Neural progenitor cell (in vitro differentiated cells): Measurements from ENCODE around the gene UBE2F. TPM values are rescaled to one million over a fixed set of nuclear protein-coding genes. Genes with fewer than 3 reads are reported as not detected.

Source experiments
- DNase-seq: peaks from one replicate; pipeline ENCODE4 v3.0.0-alpha.2; 2016; ENCODE audit warnings: low spot score
- H2AFZ ChIP-seq: fragments of 200-600 bp; sonication (generic); replicated peaks from 2 replicates; pipeline ENCODE4 v1.6.1; 2016; ENCODE audit warnings: antibody characterized with exemption
- H3F3A ChIP-seq: fragments of 200-600 bp; sonication (generic); 2 replicates; pipeline ENCODE4 v1.6.1; 2016; ENCODE audit warnings: antibody characterized with exemption, low read depth
- H3K27ac ChIP-seq: fragments of 200-600 bp; sonication (generic); 2 replicates; pipeline ENCODE4 v1.5.1; 2016; ENCODE audit warnings: mild to moderate bottlenecking
- H3K27me3 ChIP-seq: fragments of 200-600 bp; sonication (generic); 2 replicates; pipeline ENCODE4 v1.6.1; 2016; ENCODE audit warnings: mild to moderate bottlenecking, moderate library complexity
- H3K36me3 ChIP-seq: fragments of 200-600 bp; sonication (generic); 2 replicates; pipeline ENCODE4 v1.5.1; 2016
- H3K4me1 ChIP-seq: fragments of 200-600 bp; sonication (generic); 2 replicates; pipeline ENCODE4 v1.6.1; 2016; ENCODE audit warnings: mixed run types
- H3K4me2 ChIP-seq: fragments of 200-600 bp; sonication (generic); 2 replicates; pipeline ENCODE4 v1.6.1; 2016
- H3K4me3 ChIP-seq: fragments of 200-600 bp; sonication (generic); 2 replicates; pipeline ENCODE4 v1.5.1; 2016
- H3K79me2 ChIP-seq: fragments of 200-600 bp; sonication (generic); 2 replicates; pipeline ENCODE4 v1.6.1; 2016; ENCODE audit warnings: low read depth
- H3K9ac ChIP-seq: fragments of 200-600 bp; sonication (generic); 2 replicates; pipeline ENCODE4 v1.6.1; 2016
- H3K9me3 ChIP-seq: fragments of 200-600 bp; sonication (generic); 2 replicates; pipeline ENCODE4 v1.5.1; 2016; ENCODE audit warnings: low read depth
- H4K20me1 ChIP-seq: fragments of 200-600 bp; sonication (generic); 2 replicates; pipeline ENCODE4 v1.6.1; 2016; ENCODE audit warnings: low read depth
- H3K27ac Mint-ChIP-seq: 3 replicates; pipeline ENCODE4 v1.8.0; 2021; ENCODE audit warnings: mixed read lengths
- H3K27me3 Mint-ChIP-seq: 2 replicates; pipeline ENCODE4 v1.8.0; 2022; ENCODE audit warnings: low read depth, mild to moderate bottlenecking, inconsistent platforms, moderate library complexity, mixed read lengths; ENCODE audit not compliant: insufficient read depth
- H3K36me3 Mint-ChIP-seq: 3 replicates; pipeline ENCODE4 v1.8.0; 2021; ENCODE audit warnings: mixed read lengths
- H3K4me1 Mint-ChIP-seq: 3 replicates; pipeline ENCODE4 v1.8.0; 2021; ENCODE audit warnings: mixed read lengths
- H3K4me3 Mint-ChIP-seq: 3 replicates; pipeline ENCODE4 v1.8.0; 2021; ENCODE audit warnings: mild to moderate bottlenecking, moderate library complexity, mixed read lengths
- H3K9me3 Mint-ChIP-seq: 3 replicates; pipeline ENCODE4 v1.8.0; 2020; ENCODE audit warnings: mixed read lengths
- EZH2 ChIP-seq: fragments of 200-600 bp; sonication (generic); IDR thresholded peaks from 2 replicates; pipeline ENCODE4 v1.6.1; 2017; ENCODE audit warnings: antibody characterized with exemption, mild to moderate bottlenecking, moderate library complexity
- EZH2phosphoT487 ChIP-seq: fragments of 200-600 bp; sonication (generic); IDR thresholded peaks from 2 replicates; pipeline ENCODE4 v1.6.1; 2017; ENCODE audit warnings: antibody characterized with exemption
- total RNA-seq: library from RNA; depleted of rRNA; stranded (reverse); fragments of >200 nt; gene quantifications from 2 replicates; pipeline ENCODE4 v1.2.3, GENCODE V29; 2015; ENCODE audit warnings: low replicate concordance
- TF ChIP-seq, protein P1 (sequence below): fragments of 200-600 bp; sonication (generic); IDR thresholded peaks from 2 replicates; pipeline ENCODE4 v1.5.1; 2017; ENCODE audit warnings: antibody characterized with exemption, mild to moderate bottlenecking

UBE2F gene
- total RNA-seq, 1 donor from 2014 or later: 77.4 TPM

DNA sequence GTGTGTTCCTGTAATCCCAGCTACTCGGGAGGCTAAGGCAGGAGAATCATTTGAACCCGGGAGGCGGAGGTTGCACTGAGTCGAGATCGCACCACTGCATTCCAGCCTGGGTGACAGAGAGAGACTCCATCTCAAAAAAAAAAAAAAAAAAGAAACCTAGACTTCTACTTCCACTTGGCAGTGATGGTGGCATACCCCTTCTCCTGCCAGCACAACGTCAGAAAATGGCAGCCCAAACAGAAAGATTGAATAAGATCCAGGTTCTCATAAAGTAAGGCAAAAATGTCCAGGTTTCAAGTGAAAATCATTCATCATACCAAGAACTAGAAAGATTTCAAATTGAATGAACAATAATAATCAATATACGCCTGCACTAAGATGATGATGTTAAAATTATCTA, 117.9 kb downstream of the UBE2F start:
- Histone ChIP-seq H3K9me3 (no peaks in the 10 kb centered on the region), H3K36me3 (no peaks in the 10 kb centered on the region), H3K4me3 (no peak overlapping the region), H3K4me2 (no peak overlapping the region), H4K20me1 (no peaks in the 10 kb centered on the region), H3K27me3 (no peaks in the 10 kb centered on the region), H2AFZ (no peak overlapping the region), H3K9ac (no peak overlapping the region), H3K4me1 (no peaks in the 10 kb centered on the region), H3K27ac (no peak overlapping the region), H3F3A (no peaks in the 10 kb centered on the region), H3K79me2 (no peaks in the 10 kb centered on the region)
- H3K9me3 Mint-ChIP-seq: peaks cover 3% of the 10 kb centered on the region
- no peaks in the 10 kb centered on the region for H3K4me1 Mint-ChIP-seq
- H3K27me3 Mint-ChIP-seq: peaks cover 5% of the 10 kb centered on the region
- no peak overlapping the region for H3K27ac Mint-ChIP-seq
- no peak for TF ChIP-seq EZH2
- TF ChIP-seq, protein P1, sequence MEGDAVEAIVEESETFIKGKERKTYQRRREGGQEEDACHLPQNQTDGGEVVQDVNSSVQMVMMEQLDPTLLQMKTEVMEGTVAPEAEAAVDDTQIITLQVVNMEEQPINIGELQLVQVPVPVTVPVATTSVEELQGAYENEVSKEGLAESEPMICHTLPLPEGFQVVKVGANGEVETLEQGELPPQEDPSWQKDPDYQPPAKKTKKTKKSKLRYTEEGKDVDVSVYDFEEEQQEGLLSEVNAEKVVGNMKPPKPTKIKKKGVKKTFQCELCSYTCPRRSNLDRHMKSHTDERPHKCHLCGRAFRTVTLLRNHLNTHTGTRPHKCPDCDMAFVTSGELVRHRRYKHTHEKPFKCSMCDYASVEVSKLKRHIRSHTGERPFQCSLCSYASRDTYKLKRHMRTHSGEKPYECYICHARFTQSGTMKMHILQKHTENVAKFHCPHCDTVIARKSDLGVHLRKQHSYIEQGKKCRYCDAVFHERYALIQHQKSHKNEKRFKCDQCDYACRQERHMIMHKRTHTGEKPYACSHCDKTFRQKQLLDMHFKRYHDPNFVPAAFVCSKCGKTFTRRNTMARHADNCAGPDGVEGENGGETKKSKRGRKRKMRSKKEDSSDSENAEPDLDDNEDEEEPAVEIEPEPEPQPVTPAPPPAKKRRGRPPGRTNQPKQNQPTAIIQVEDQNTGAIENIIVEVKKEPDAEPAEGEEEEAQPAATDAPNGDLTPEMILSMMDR: no peak
- TF ChIP-seq EZH2phosphoT487: no peak
- H3K4me3 Mint-ChIP-seq: no peak overlapping the region
- DNase-seq: no peak
- H3K36me3 Mint-ChIP-seq: peaks cover 38% of the 10 kb centered on the region

DNA sequence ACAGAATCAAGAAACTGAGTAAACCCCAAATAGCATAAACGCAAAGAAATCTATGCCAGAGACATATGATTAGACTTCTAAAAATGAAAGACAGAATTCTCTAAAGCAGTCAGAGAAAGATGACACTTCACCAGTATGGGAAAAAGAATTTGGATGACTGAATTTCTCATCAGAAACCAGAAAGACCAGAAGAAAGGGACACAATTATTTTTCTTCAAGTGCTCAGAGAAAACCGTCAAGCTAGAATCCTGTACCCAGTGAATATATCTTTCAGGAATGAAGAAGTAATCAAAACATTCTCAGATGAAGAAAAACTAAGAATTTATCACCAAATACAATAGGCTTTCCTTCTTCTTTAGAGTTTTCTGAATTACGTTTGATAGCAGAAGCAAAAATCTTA, 119.1 kb downstream of the UBE2F start:
- no peak for DNase-seq
- Histone ChIP-seq H4K20me1 (no peaks in the 10 kb centered on the region), H3F3A (no peaks in the 10 kb centered on the region), H3K4me2 (no peak overlapping the region), H2AFZ (no peak overlapping the region), H3K27ac (no peak overlapping the region), H3K27me3 (no peaks in the 10 kb centered on the region), H3K4me1 (no peaks in the 10 kb centered on the region), H3K9ac (no peak overlapping the region), H3K36me3 (no peaks in the 10 kb centered on the region), H3K4me3 (no peak overlapping the region), H3K9me3 (no peaks in the 10 kb centered on the region), H3K79me2 (no peaks in the 10 kb centered on the region)
- Mint-ChIP-seq H3K27me3 (peaks cover under 1% of the 10 kb centered on the region), H3K9me3 (no peaks in the 10 kb centered on the region), H3K36me3 (peaks cover 28% of the 10 kb centered on the region), H3K27ac (no peak overlapping the region), H3K4me3 (no peak overlapping the region), H3K4me1 (no peaks in the 10 kb centered on the region)
- TF ChIP-seq EZH2phosphoT487 (no peak), EZH2 (no peak)

DNA sequence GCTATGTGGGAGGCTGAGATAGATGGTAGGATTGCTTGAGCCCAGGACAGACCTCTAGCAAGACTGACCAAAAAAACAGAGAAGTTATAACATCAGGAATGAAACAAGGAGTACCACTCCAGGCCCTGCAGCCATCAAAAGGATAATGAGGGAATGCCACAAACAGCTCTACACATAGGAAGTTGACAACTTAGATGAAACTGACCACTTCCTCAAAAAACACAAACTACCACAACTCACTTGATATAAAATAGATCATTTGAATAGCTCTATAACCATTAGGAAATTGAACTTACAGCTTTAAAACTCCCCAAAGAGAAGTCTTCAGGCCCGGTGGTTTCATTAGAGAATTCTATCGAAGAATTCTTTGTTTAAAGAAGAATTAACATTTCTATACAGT, 120.4 kb downstream of the UBE2F start:
- H3K4me3 ChIP-seq: no peak overlapping the region
- Mint-ChIP-seq H3K27me3 (no peaks in the 10 kb centered on the region), H3K27ac (no peak overlapping the region), H3K36me3 (peaks cover 18% of the 10 kb centered on the region), H3K4me1 (no peaks in the 10 kb centered on the region), H3K4me3 (no peak overlapping the region), H3K9me3 (no peaks in the 10 kb centered on the region)
- no peaks in the 10 kb centered on the region for H3K36me3 ChIP-seq
- H2AFZ ChIP-seq: no peak overlapping the region
- H4K20me1 ChIP-seq: no peaks in the 10 kb centered on the region
- H3K27me3 ChIP-seq: no peaks in the 10 kb centered on the region
- no peaks in the 10 kb centered on the region for H3K4me1 ChIP-seq
- TF ChIP-seq, protein P1: no peak
- no peak for TF ChIP-seq EZH2phosphoT487
- TF ChIP-seq EZH2: no peak
- H3K79me2 ChIP-seq: no peaks in the 10 kb centered on the region
- H3F3A ChIP-seq: no peaks in the 10 kb centered on the region
- H3K9me3 ChIP-seq: no peaks in the 10 kb centered on the region
- no peak overlapping the region for H3K9ac ChIP-seq
- no peak for DNase-seq
- H3K27ac ChIP-seq: no peak overlapping the region
- no peak overlapping the region for H3K4me2 ChIP-seq

DNA sequence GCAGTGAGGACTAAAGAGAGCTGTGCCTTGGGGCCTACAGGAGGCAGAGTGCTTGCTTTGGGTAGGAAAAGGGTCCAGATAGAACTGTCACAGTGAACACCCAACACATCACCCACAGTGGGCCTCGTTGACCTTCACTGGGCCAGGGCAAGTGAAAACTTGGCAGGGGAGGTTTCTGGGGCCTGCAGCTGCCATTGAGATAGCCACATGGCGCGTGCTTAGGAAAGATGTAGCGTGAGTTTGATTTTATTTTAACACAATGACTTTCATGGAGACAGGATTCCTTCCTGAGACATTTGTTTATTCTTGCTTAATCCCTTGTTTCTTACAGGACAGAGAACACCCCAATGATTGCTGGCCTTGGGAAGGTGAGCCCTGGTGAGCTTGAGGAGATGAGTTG, 124.1 kb downstream of the UBE2F start:
- no peaks in the 10 kb centered on the region for H3K27me3 Mint-ChIP-seq

More for the DNA sequence above, 124.1 kb downstream of the UBE2F start:
- Histone ChIP-seq H3K9me3 (no peaks in the 10 kb centered on the region), H3K36me3 (no peaks in the 10 kb centered on the region), H3K79me2 (no peaks in the 10 kb centered on the region), H3F3A (no peaks in the 10 kb centered on the region), H3K4me2 (no peak overlapping the region), H3K4me1 (no peaks in the 10 kb centered on the region), H2AFZ (no peak overlapping the region), H3K9ac (no peak overlapping the region), H4K20me1 (no peaks in the 10 kb centered on the region), H3K27ac (no peak overlapping the region), H3K4me3 (no peak overlapping the region), H3K27me3 (no peaks in the 10 kb centered on the region)
- no peak overlapping the region for H3K4me3 Mint-ChIP-seq
- peaks cover 11% of the 10 kb centered on the region for H3K36me3 Mint-ChIP-seq
- H3K4me1 Mint-ChIP-seq: no peaks in the 10 kb centered on the region
- no peak for TF ChIP-seq EZH2phosphoT487
- TF ChIP-seq, protein P1: no peak
- TF ChIP-seq EZH2: no peak
- no peak for DNase-seq
- no peaks in the 10 kb centered on the region for H3K9me3 Mint-ChIP-seq
- no peak overlapping the region for H3K27ac Mint-ChIP-seq
